Neutrophil (primary cell): ENCODE results near the gene GFOD1.
A peak's percentile ranks its signal among the peaks of the same experiment; 100 is the strongest.

Source experiments
- H3K27ac ChIP-seq: fragments of 200-600 bp; sonication (generic); 2 replicates; pipeline ENCODE4 v1.5.1; 2016; ENCODE audit warnings: mild to moderate bottlenecking, moderate library complexity
- H3K27me3 ChIP-seq: fragments of 200-600 bp; sonication (generic); 2 replicates; pipeline ENCODE4 v1.6.0; 2016; ENCODE audit warnings: mild to moderate bottlenecking
- H3K36me3 ChIP-seq: fragments of 200-600 bp; sonication (generic); 2 replicates; pipeline ENCODE4 v1.5.1; 2017
- H3K4me1 ChIP-seq, 2 experiments: fragments of 200-600 bp in 1 of 2; sonication (generic) in 1 of 2; 1 replicate in 1 of 2; 2 replicates in 1 of 2; pipeline versions ENCODE4 v1.5.1 to v1.6.1; 2013 to 2016; ENCODE audit warnings: low read depth in 1 of 2, low read length in 1 of 2, mild to moderate bottlenecking in 1 of 2, moderate library complexity in 1 of 2; ENCODE audit not compliant: control insufficient read depth in 1 of 2, insufficient read depth in 1 of 2
- H3K4me3 ChIP-seq, 2 experiments: fragments of 200-600 bp in 1 of 2; sonication (generic) in 1 of 2; 1 replicate in 1 of 2; 2 replicates in 1 of 2; pipeline ENCODE4 v1.5.1; 2013 to 2016; ENCODE audit warnings: low read depth in 1 of 2, low read length in 1 of 2, mild to moderate bottlenecking in 1 of 2, moderate library complexity in 1 of 2
- H3K9me3 ChIP-seq: fragments of 200-600 bp; sonication (generic); 2 replicates; pipeline ENCODE4 v1.5.1; 2016
- CTCF ChIP-seq: fragments of 200-600 bp; sonication (generic); IDR thresholded peaks from 2 replicates; pipeline ENCODE4 v1.5.1; 2016; ENCODE audit warnings: antibody characterized with exemption

Gene GFOD1

GRCh38 chr6:13348334-13349113, 138.9 kb downstream of the GFOD1 start:
- no peaks in the 10 kb centered on the region for H3K9me3 ChIP-seq
- no peaks in the 10 kb centered on the region for H3K27me3 ChIP-seq
- peaks cover under 1% of the 10 kb centered on the region in 2 experiments for H3K4me1 ChIP-seq
- H3K4me3 ChIP-seq, result no peak overlapping the region
- no peak for TF ChIP-seq CTCF
- H3K36me3 ChIP-seq, result no peaks in the 10 kb centered on the region
- H3K27ac ChIP-seq, result no peak overlapping the region

DNA sequence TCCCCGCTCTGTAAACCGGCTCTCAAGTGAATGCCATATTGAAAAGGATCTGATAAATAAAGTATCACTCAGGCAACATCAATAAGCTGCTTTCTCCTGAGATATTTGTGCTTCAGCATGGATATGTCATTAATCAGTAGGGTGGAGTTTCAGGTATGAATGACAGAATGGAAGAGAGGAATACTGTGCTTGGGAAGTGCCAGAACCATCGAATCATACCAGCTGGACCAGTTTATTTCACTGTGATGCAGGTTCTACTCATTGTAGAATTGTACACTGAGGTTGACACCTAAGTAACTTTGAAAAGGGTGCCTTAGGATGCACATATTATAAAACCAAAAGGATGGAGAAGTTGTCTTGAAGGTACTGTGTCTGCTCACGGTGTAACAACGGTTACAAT, 141.2 kb downstream of the GFOD1 start:
- Histone ChIP-seq H3K4me1 (no peaks in the 10 kb centered on the region), H3K9me3 (no peaks in the 10 kb centered on the region), H3K36me3 (no peaks in the 10 kb centered on the region), H3K27ac (no peak overlapping the region), H3K27me3 (no peaks in the 10 kb centered on the region), H3K4me3 (no peak overlapping the region)
- TF ChIP-seq CTCF, result no peak

GRCh38 chr6:13342414-13343019, 144.9 kb downstream of the GFOD1 start:
- H3K36me3 ChIP-seq, result no peaks in the 10 kb centered on the region
- no peaks in the 10 kb centered on the region for H3K9me3 ChIP-seq
- H3K4me1 ChIP-seq, result peaks cover 16 to 19% of the 10 kb centered on the region in 2 experiments
- no peak overlapping the region for H3K27ac ChIP-seq
- TF ChIP-seq CTCF, result no peak
- H3K4me3 ChIP-seq, result no peak overlapping the region
- H3K27me3 ChIP-seq, result no peaks in the 10 kb centered on the region

- H3K4me3 ChIP-seq, result no peak overlapping the region
- H3K27ac ChIP-seq, result no peak overlapping the region
- H3K4me1 ChIP-seq, result peaks cover 20 to 29% of the 10 kb centered on the region in 2 experiments
- H3K36me3 ChIP-seq, result no peaks in the 10 kb centered on the region
- H3K27me3 ChIP-seq, result no peaks in the 10 kb centered on the region
- TF ChIP-seq CTCF, result no peak
- H3K9me3 ChIP-seq, result no peaks in the 10 kb centered on the region
Observed at GRCh38 chr6:13339863-13340630, 147.4 kb downstream of the GFOD1 start.

DNA sequence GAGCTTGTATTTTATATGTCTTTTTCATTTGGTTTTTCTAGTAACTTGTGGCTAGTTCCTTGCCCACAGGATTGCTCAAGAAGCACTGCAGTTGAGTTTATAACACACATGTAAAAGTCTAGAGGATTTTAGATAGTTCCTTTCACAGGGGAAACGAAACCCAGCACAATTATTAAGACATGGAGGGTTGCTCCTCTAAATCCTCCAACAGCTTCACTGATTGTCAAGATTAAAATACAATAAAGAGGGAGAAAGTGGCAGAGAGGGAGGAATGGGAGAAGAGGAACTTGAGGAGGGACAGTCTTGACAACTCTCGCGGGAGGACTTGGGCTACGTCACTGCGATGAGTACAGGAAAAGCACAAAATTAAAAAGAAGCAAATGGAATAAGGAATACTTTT, 149.4 kb downstream of the GFOD1 start:
- H3K27ac ChIP-seq, result peak overlapping the region; percentile 77
- H3K4me3 ChIP-seq, result peak overlapping the region; percentile 5 to 35
- peaks cover 20 to 29% of the 10 kb centered on the region in 2 experiments for H3K4me1 ChIP-seq
- no peaks in the 10 kb centered on the region for H3K9me3 ChIP-seq
- H3K36me3 ChIP-seq, result no peaks in the 10 kb centered on the region
- no peaks in the 10 kb centered on the region for H3K27me3 ChIP-seq
- no peak for TF ChIP-seq CTCF
